ENCODE measurements around the gene GRIN1. TPM values are rescaled to one million over a fixed set of nuclear protein-coding genes. Genes with fewer than 3 reads are reported as not detected.

The GRIN1 gene
- total and polyA plus RNA-seq, 5 donors = 0.08 to 0.09 TPM; not detected in 3

GRCh38 chr9:137176302-137177182 lies 37.6 kb downstream of the GRIN1 start:
- WGBS = 57% methylated on average over 17 of the region's 17 CpGs
- no peak for DNase-seq
- H3K4me3 ChIP-seq (ENCODE audit: low read length) = no peak overlapping the region
- ATAC-seq = no peak
- H3K4me1 ChIP-seq (ENCODE audit: control insufficient read depth, insufficient read depth, low read length) = no peaks in the 10 kb centered on the region
- H3K27ac ChIP-seq (ENCODE audit: low read length) = no peak overlapping the region
- intact Hi-C loops (cut with DNase I) = no loop called here
- H3K9me3 ChIP-seq (ENCODE audit: control insufficient read depth, low read length) = no peaks in the 10 kb centered on the region
- no peaks in the 10 kb centered on the region for H3K27me3 ChIP-seq (ENCODE audit: control insufficient read depth, insufficient read depth)

GRCh38 chr9:137178201-137178938 lies 39.4 kb downstream of the GRIN1 start:
- 76% methylated on average over 23 of the region's 23 CpGs for WGBS
- H3K4me1 ChIP-seq (ENCODE audit: control insufficient read depth, insufficient read depth, low read length) = no peaks in the 10 kb centered on the region
- no peak for DNase-seq
- no peak for ATAC-seq
- H3K4me3 ChIP-seq (ENCODE audit: low read length) = no peak overlapping the region
- no peaks in the 10 kb centered on the region for H3K27me3 ChIP-seq (ENCODE audit: control insufficient read depth, insufficient read depth)
- intact Hi-C loops (cut with DNase I) = no loop called here
- no peaks in the 10 kb centered on the region for H3K9me3 ChIP-seq (ENCODE audit: control insufficient read depth, low read length)
- H3K27ac ChIP-seq (ENCODE audit: low read length) = no peak overlapping the region

- no peaks in the 10 kb centered on the region for H3K9me3 ChIP-seq (ENCODE audit: control insufficient read depth, low read length)
- intact Hi-C loops (cut with DNase I) = no loop called here
- no peak overlapping the region for H3K27ac ChIP-seq (ENCODE audit: low read length)
- WGBS = 90% methylated on average over 19 of the region's 19 CpGs
- ATAC-seq (no peak), DNase-seq (no peak)
- H3K27me3 ChIP-seq (ENCODE audit: control insufficient read depth, insufficient read depth) = no peaks in the 10 kb centered on the region
- no peaks in the 10 kb centered on the region for H3K4me1 ChIP-seq (ENCODE audit: control insufficient read depth, insufficient read depth, low read length)
- no peak overlapping the region for H3K4me3 ChIP-seq (ENCODE audit: low read length)
Measured at GRCh38 chr9:137178939-137179630, 40.1 kb downstream of the GRIN1 start.

GRCh38 chr9:137179761-137180160 lies 40.8 kb downstream of the GRIN1 start:
- no peak overlapping the region for H3K4me3 ChIP-seq (ENCODE audit: low read length)
- no peaks in the 10 kb centered on the region for H3K27me3 ChIP-seq (ENCODE audit: control insufficient read depth, insufficient read depth)
- no peaks in the 10 kb centered on the region for H3K9me3 ChIP-seq (ENCODE audit: control insufficient read depth, low read length)
- 91% methylated on average over 17 of the region's 17 CpGs for WGBS
- intact Hi-C loops (cut with DNase I) = no loop called here
- H3K27ac ChIP-seq (ENCODE audit: low read length) = no peak overlapping the region
- no peak for ATAC-seq
- no peak for DNase-seq
- no peaks in the 10 kb centered on the region for H3K4me1 ChIP-seq (ENCODE audit: control insufficient read depth, insufficient read depth, low read length)

- ATAC-seq (no peak), DNase-seq (no peak)
- H3K4me3 ChIP-seq (ENCODE audit: low read length) = no peak overlapping the region
- H3K9me3 ChIP-seq (ENCODE audit: control insufficient read depth, low read length) = no peaks in the 10 kb centered on the region
- intact Hi-C loops (cut with DNase I) = no loop called here
- H3K27me3 ChIP-seq (ENCODE audit: control insufficient read depth, insufficient read depth) = no peaks in the 10 kb centered on the region
- H3K4me1 ChIP-seq (ENCODE audit: control insufficient read depth, insufficient read depth, low read length) = no peaks in the 10 kb centered on the region
- 94% methylated on average over 20 of the region's 20 CpGs for WGBS
- no peak overlapping the region for H3K27ac ChIP-seq (ENCODE audit: low read length)
Measured at GRCh38 chr9:137180491-137180890, 41.5 kb downstream of the GRIN1 start.

GRCh38 chr9:137181680-137182079 lies 42.7 kb downstream of the GRIN1 start:
- peaks cover 2% of the 10 kb centered on the region for H3K4me1 ChIP-seq (ENCODE audit: control insufficient read depth, insufficient read depth, low read length)
- H3K27ac ChIP-seq (ENCODE audit: low read length) = no peak overlapping the region
- H3K4me3 ChIP-seq (ENCODE audit: low read length) = no peak overlapping the region
- no peak for DNase-seq
- no peaks in the 10 kb centered on the region for H3K9me3 ChIP-seq (ENCODE audit: control insufficient read depth, low read length)
- H3K27me3 ChIP-seq (ENCODE audit: control insufficient read depth, insufficient read depth) = no peaks in the 10 kb centered on the region
- intact Hi-C loops (cut with DNase I) = no loop called here
- ATAC-seq = no peak
- 92% methylated on average over 22 of the region's 22 CpGs for whole genome bisulfite sequencing

- Histone ChIP-seq H3K4me3 (ENCODE audit: low read length) (no peak overlapping the region), H3K9me3 (ENCODE audit: control insufficient read depth, low read length) (no peaks in the 10 kb centered on the region), H3K4me1 (ENCODE audit: control insufficient read depth, insufficient read depth, low read length) (peaks cover 9% of the 10 kb centered on the region), H3K27ac (ENCODE audit: low read length) (no peak overlapping the region), H3K27me3 (ENCODE audit: control insufficient read depth, insufficient read depth) (no peaks in the 10 kb centered on the region)
- no peak for ATAC-seq
- 88% methylated on average over 17 of the region's 17 CpGs for WGBS
- intact Hi-C loops (cut with DNase I) = no loop called here
- no peak for DNase-seq
Measured at GRCh38 chr9:137182836-137183235, 43.9 kb downstream of the GRIN1 start.

GRCh38 chr9:137183980-137184595 lies 45.1 kb downstream of the GRIN1 start:
- H3K4me1 ChIP-seq (ENCODE audit: control insufficient read depth, insufficient read depth, low read length) = peaks cover 9% of the 10 kb centered on the region
- DNase-seq = no peak
- no peaks in the 10 kb centered on the region for H3K9me3 ChIP-seq (ENCODE audit: control insufficient read depth, low read length)
- intact Hi-C loops (cut with DNase I) = no loop called here
- 93% methylated on average over 27 of the region's 27 CpGs for WGBS
- H3K27me3 ChIP-seq (ENCODE audit: control insufficient read depth, insufficient read depth) = no peaks in the 10 kb centered on the region
- ATAC-seq = no peak
- no peak overlapping the region for H3K27ac ChIP-seq (ENCODE audit: low read length)
- no peak overlapping the region for H3K4me3 ChIP-seq (ENCODE audit: low read length)

GRCh38 chr9:137184881-137185660 lies 46.1 kb downstream of the GRIN1 start:
- peaks cover 12% of the 10 kb centered on the region for H3K4me1 ChIP-seq (ENCODE audit: control insufficient read depth, insufficient read depth, low read length)
- no peak for DNase-seq
- WGBS = 93% methylated on average over 48 of the region's 48 CpGs
- H3K27me3 ChIP-seq (ENCODE audit: control insufficient read depth, insufficient read depth) = no peaks in the 10 kb centered on the region
- intact Hi-C loops (cut with DNase I) = no loop called here
- no peak overlapping the region for H3K4me3 ChIP-seq (ENCODE audit: low read length)
- H3K27ac ChIP-seq (ENCODE audit: low read length) = no peak overlapping the region
- no peaks in the 10 kb centered on the region for H3K9me3 ChIP-seq (ENCODE audit: control insufficient read depth, low read length)
- ATAC-seq = no peak

- peaks cover 12% of the 10 kb centered on the region for H3K4me1 ChIP-seq (ENCODE audit: control insufficient read depth, insufficient read depth, low read length)
- no peaks in the 10 kb centered on the region for H3K27me3 ChIP-seq (ENCODE audit: control insufficient read depth, insufficient read depth)
- ATAC-seq (no peak), DNase-seq (no peak)
- WGBS = 92% methylated on average over 19 of the region's 19 CpGs
- intact Hi-C loops (cut with DNase I) = no loop called here
- no peak overlapping the region for H3K27ac ChIP-seq (ENCODE audit: low read length)
- H3K4me3 ChIP-seq (ENCODE audit: low read length) = no peak overlapping the region
- H3K9me3 ChIP-seq (ENCODE audit: control insufficient read depth, low read length) = no peaks in the 10 kb centered on the region
Measured at GRCh38 chr9:137185921-137186320, 47.0 kb downstream of the GRIN1 start.

Measured in right cardiac atrium (tissue), 5 donors.